ENCODE data around the gene ATP6V1F.

The ATP6V1F gene

GRCh38 chr7:128831178-128831993 is 31.3 kb upstream of the ATP6V1F start:
- peak overlapping the region in 4 of 7 experiments; percentile 36 to 52 (median 49) for H3K4me3 ChIP-seq (ENCODE audit: control insufficient read depth in 1 of 7, extremely low read depth in 1 of 7, insufficient read depth in 4 of 7, low read depth in 2 of 7, low read length in 6 of 7)
- ChIA-PET CTCF (interaction anchor here (1.0 to 3.6 kb wide), 8 partner anchors 9 to 52 kb away, joined by 3 to 28 read pairs (median 5); no protein-coding TSS in a partner anchor), POLR2A (interaction anchor here (0.6 to 0.7 kb wide), 2 partner anchors 10 to 385 kb away, joined by 3 read pairs; no protein-coding TSS in a partner anchor)
- DNase-seq: peak in 2 of 3 donors; percentile 49 to 61
- no peaks in the 10 kb centered on the region for H3K36me3 ChIP-seq (ENCODE audit: control insufficient read depth in 4 of 4, insufficient read depth in 4 of 4, low read length in 3 of 4)
- H3K9me3 ChIP-seq (ENCODE audit: control extremely low read depth in 1 of 5, control insufficient read depth in 4 of 5, insufficient read depth in 2 of 5, low read depth in 1 of 5, low read length in 4 of 5): no peaks in the 10 kb centered on the region
- 4% methylated on average over 31 of the region's 33 CpGs for WGBS (ENCODE audit: insufficient coverage)
- H3K4me1 ChIP-seq (ENCODE audit: control extremely low read depth in 1 of 4, control insufficient read depth in 4 of 4, insufficient read depth in 4 of 4, low read length in 3 of 4): peaks cover 0 to 45% (median 44%) of the 10 kb centered on the region in 4 experiments
- peak overlapping the region in 1 of 2 experiments; percentile 75 for H3K27ac ChIP-seq (ENCODE audit: insufficient read depth in 1 of 2, low read depth in 1 of 2, low read length in 2 of 2, poor library complexity in 1 of 2, severe bottlenecking in 2 of 2)
- H3K27me3 ChIP-seq (replicated peaks in 2 of 5; ENCODE audit: control insufficient read depth in 4 of 5, insufficient read depth in 5 of 5, low read length in 4 of 5): peaks cover 0 to 28% (median 4%) of the 10 kb centered on the region in 5 experiments

GRCh38 chr7:128831994-128832879 is 30.4 kb upstream of the ATP6V1F start:
- 7% methylated on average over 7 of the region's 22 CpGs for WGBS (ENCODE audit: insufficient coverage)
- Histone ChIP-seq H3K27me3 (replicated peaks in 2 of 5; ENCODE audit: control insufficient read depth in 4 of 5, insufficient read depth in 5 of 5, low read length in 4 of 5) (peaks cover 0 to 28% (median 4%) of the 10 kb centered on the region in 5 experiments), H3K4me3 (ENCODE audit: control insufficient read depth in 1 of 7, extremely low read depth in 1 of 7, insufficient read depth in 4 of 7, low read depth in 2 of 7, low read length in 6 of 7) (peak overlapping the region in 4 of 7 experiments; percentile 48 to 59 (median 50)), H3K27ac (ENCODE audit: insufficient read depth in 1 of 2, low read depth in 1 of 2, low read length in 2 of 2, poor library complexity in 1 of 2, severe bottlenecking in 2 of 2) (peak overlapping the region in 1 of 2 experiments; percentile 75), H3K4me1 (ENCODE audit: control extremely low read depth in 1 of 4, control insufficient read depth in 4 of 4, insufficient read depth in 4 of 4, low read length in 3 of 4) (peaks cover 0 to 45% (median 44%) of the 10 kb centered on the region in 4 experiments), H3K36me3 (ENCODE audit: control insufficient read depth in 4 of 4, insufficient read depth in 4 of 4, low read length in 3 of 4) (no peaks in the 10 kb centered on the region), H3K9me3 (ENCODE audit: control extremely low read depth in 1 of 5, control insufficient read depth in 4 of 5, insufficient read depth in 2 of 5, low read depth in 1 of 5, low read length in 4 of 5) (no peaks in the 10 kb centered on the region)
- ChIA-PET POLR2A (interaction anchor here (0.6 to 0.7 kb wide), 2 partner anchors 10 to 384 kb away, joined by 3 read pairs; no protein-coding TSS in a partner anchor), CTCF (interaction anchor here (0.9 to 3.6 kb wide), 11 partner anchors 10 to 51 kb away, joined by 3 to 28 read pairs (median 3); no protein-coding TSS in a partner anchor)
- DNase-seq: peak in 2 of 3 donors; percentile 28 to 44

- ChIA-PET CTCF (interaction anchor here (0.9 to 3.6 kb wide), 10 partner anchors 10 to 50 kb away, joined by 3 to 28 read pairs (median 3); no protein-coding TSS in a partner anchor), POLR2A (interaction anchor here (0.7 kb wide), 1 partner anchor 9 kb away, joined by 3 read pairs; no protein-coding TSS in a partner anchor)
Observed at GRCh38 chr7:128832880-128833147, 29.8 kb upstream of the ATP6V1F start.

GRCh38 chr7:128833148-128833945 is 29.3 kb upstream of the ATP6V1F start:
- POLR2A ChIA-PET: interaction anchor here (0.7 kb wide), 1 partner anchor 9 kb away, joined by 3 read pairs; no protein-coding TSS in a partner anchor
- Histone ChIP-seq H3K27me3 (replicated peaks in 2 of 5; ENCODE audit: control insufficient read depth in 4 of 5, insufficient read depth in 5 of 5, low read length in 4 of 5) (peaks cover 0 to 24% (median 2%) of the 10 kb centered on the region in 5 experiments), H3K4me3 (ENCODE audit: control insufficient read depth in 1 of 7, extremely low read depth in 1 of 7, insufficient read depth in 4 of 7, low read depth in 2 of 7, low read length in 6 of 7) (no peak overlapping the region), H3K9me3 (ENCODE audit: control extremely low read depth in 1 of 5, control insufficient read depth in 4 of 5, insufficient read depth in 2 of 5, low read depth in 1 of 5, low read length in 4 of 5) (no peaks in the 10 kb centered on the region), H3K4me1 (ENCODE audit: control extremely low read depth in 1 of 4, control insufficient read depth in 4 of 4, insufficient read depth in 4 of 4, low read length in 3 of 4) (peaks cover 0 to 45% (median 44%) of the 10 kb centered on the region in 4 experiments), H3K36me3 (ENCODE audit: control insufficient read depth in 4 of 4, insufficient read depth in 4 of 4, low read length in 3 of 4) (no peaks in the 10 kb centered on the region), H3K27ac (ENCODE audit: insufficient read depth in 1 of 2, low read depth in 1 of 2, low read length in 2 of 2, poor library complexity in 1 of 2, severe bottlenecking in 2 of 2) (peak overlapping the region in 1 of 2 experiments; percentile 74)
- peak in 2 of 3 donors; percentile 60 to 66 for DNase-seq
- CTCF ChIA-PET: interaction anchor here (0.7 to 3.6 kb wide), 11 partner anchors 9 to 50 kb away, joined by 3 to 28 read pairs (median 3); no protein-coding TSS in a partner anchor
- WGBS (ENCODE audit: insufficient coverage): 30% methylated on average over 5 of the region's 13 CpGs

More at GRCh38 chr7:128832880-128833147, 29.8 kb upstream of the ATP6V1F start:
- Histone ChIP-seq H3K4me1 (ENCODE audit: control extremely low read depth in 1 of 4, control insufficient read depth in 4 of 4, insufficient read depth in 4 of 4, low read length in 3 of 4) (peaks cover 0 to 45% (median 44%) of the 10 kb centered on the region in 4 experiments), H3K27ac (ENCODE audit: insufficient read depth in 1 of 2, low read depth in 1 of 2, low read length in 2 of 2, poor library complexity in 1 of 2, severe bottlenecking in 2 of 2) (peak overlapping the region in 1 of 2 experiments; percentile 74), H3K4me3 (ENCODE audit: control insufficient read depth in 1 of 7, extremely low read depth in 1 of 7, insufficient read depth in 4 of 7, low read depth in 2 of 7, low read length in 6 of 7) (peak overlapping the region in 2 of 7 experiments; percentile 50 to 59), H3K9me3 (ENCODE audit: control extremely low read depth in 1 of 5, control insufficient read depth in 4 of 5, insufficient read depth in 2 of 5, low read depth in 1 of 5, low read length in 4 of 5) (no peaks in the 10 kb centered on the region), H3K36me3 (ENCODE audit: control insufficient read depth in 4 of 4, insufficient read depth in 4 of 4, low read length in 3 of 4) (no peaks in the 10 kb centered on the region), H3K27me3 (replicated peaks in 2 of 5; ENCODE audit: control insufficient read depth in 4 of 5, insufficient read depth in 5 of 5, low read length in 4 of 5) (peaks cover 0 to 27% (median 2%) of the 10 kb centered on the region in 5 experiments)
- no peak for DNase-seq
- WGBS (ENCODE audit: insufficient coverage): 31% methylated on average over 2 of the region's 2 CpGs

- ChIA-PET CTCF (interaction anchor here (0.7 to 3.6 kb wide), 5 partner anchors 9 to 26 kb away, joined by 4 to 28 read pairs (median 5); no protein-coding TSS in a partner anchor), POLR2A (no interaction called here)
- no peaks in the 10 kb centered on the region for H3K36me3 ChIP-seq (ENCODE audit: control insufficient read depth in 4 of 4, insufficient read depth in 4 of 4, low read length in 3 of 4)
- no peak overlapping the region for H3K4me3 ChIP-seq (ENCODE audit: control insufficient read depth in 1 of 7, extremely low read depth in 1 of 7, insufficient read depth in 4 of 7, low read depth in 2 of 7, low read length in 6 of 7)
- WGBS (ENCODE audit: insufficient coverage): 80% methylated on average over 2 of the region's 4 CpGs
- H3K27me3 ChIP-seq (replicated peaks in 2 of 5; ENCODE audit: control insufficient read depth in 4 of 5, insufficient read depth in 5 of 5, low read length in 4 of 5): peaks cover 0 to 19% (median 2%) of the 10 kb centered on the region in 5 experiments
- H3K27ac ChIP-seq (ENCODE audit: insufficient read depth in 1 of 2, low read depth in 1 of 2, low read length in 2 of 2, poor library complexity in 1 of 2, severe bottlenecking in 2 of 2): no peak overlapping the region
- no peak for DNase-seq
- H3K9me3 ChIP-seq (ENCODE audit: control extremely low read depth in 1 of 5, control insufficient read depth in 4 of 5, insufficient read depth in 2 of 5, low read depth in 1 of 5, low read length in 4 of 5): no peaks in the 10 kb centered on the region
- H3K4me1 ChIP-seq (ENCODE audit: control extremely low read depth in 1 of 4, control insufficient read depth in 4 of 4, insufficient read depth in 4 of 4, low read length in 3 of 4): peaks cover 0 to 45% (median 44%) of the 10 kb centered on the region in 4 experiments
Observed at GRCh38 chr7:128833946-128834325, 28.7 kb upstream of the ATP6V1F start.

GRCh38 chr7:128835231-128835751 is 27.4 kb upstream of the ATP6V1F start:
- Histone ChIP-seq H3K27me3 (replicated peaks in 2 of 5; ENCODE audit: control insufficient read depth in 4 of 5, insufficient read depth in 5 of 5, low read length in 4 of 5) (peaks cover 0 to 9% (median 0%) of the 10 kb centered on the region in 5 experiments), H3K9me3 (ENCODE audit: control extremely low read depth in 1 of 5, control insufficient read depth in 4 of 5, insufficient read depth in 2 of 5, low read depth in 1 of 5, low read length in 4 of 5) (no peaks in the 10 kb centered on the region), H3K27ac (ENCODE audit: insufficient read depth in 1 of 2, low read depth in 1 of 2, low read length in 2 of 2, poor library complexity in 1 of 2, severe bottlenecking in 2 of 2) (no peak overlapping the region), H3K36me3 (ENCODE audit: control insufficient read depth in 4 of 4, insufficient read depth in 4 of 4, low read length in 3 of 4) (no peaks in the 10 kb centered on the region), H3K4me1 (ENCODE audit: control extremely low read depth in 1 of 4, control insufficient read depth in 4 of 4, insufficient read depth in 4 of 4, low read length in 3 of 4) (peaks cover 0 to 36% (median 34%) of the 10 kb centered on the region in 4 experiments), H3K4me3 (ENCODE audit: control insufficient read depth in 1 of 7, extremely low read depth in 1 of 7, insufficient read depth in 4 of 7, low read depth in 2 of 7, low read length in 6 of 7) (no peak overlapping the region)
- CTCF ChIA-PET: interaction anchor here (0.8 to 2.0 kb wide), 5 partner anchors 17 to 46 kb away, joined by 3 to 5 read pairs (median 4); no protein-coding TSS in a partner anchor
- POLR2A ChIA-PET: no interaction called here
- WGBS (ENCODE audit: insufficient coverage): 97% methylated on average over 13 of the region's 16 CpGs
- DNase-seq: no peak

Data from common myeloid progenitor, CD34-positive (primary cell).